ENCODE measurements around the gene GOLGA8Q.
"Not testable (repeated sequence)": the region's sequence is repeated elsewhere in the genome, so short reads cannot be mapped to it uniquely, and the experiment has no call there.

- not testable (repeated sequence) for TF ChIP-seq PKNOX1 (IDR thresholded peaks at IDR 0.05); ARNT (IDR thresholded peaks at IDR 0.05); FOXM1 (IDR thresholded peaks at IDR 0.05; ENCODE audit: borderline replicate concordance); BHLHE40 (IDR thresholded peaks at IDR 0.05; ENCODE audit: borderline replicate concordance); HDGF (IDR thresholded peaks at IDR 0.05; ENCODE audit: borderline replicate concordance); SP1 (IDR thresholded peaks at IDR 0.05); FOXA1 (IDR thresholded peaks at IDR 0.05); SUZ12 (IDR thresholded peaks at IDR 0.05); FOXK2 (IDR thresholded peaks at IDR 0.05); ELF4 (IDR thresholded peaks at IDR 0.05); NFRKB (IDR thresholded peaks at IDR 0.05); TARDBP (IDR thresholded peaks at IDR 0.05); ZNF384 (IDR thresholded peaks at IDR 0.05)
These were observed 27.6 kb downstream of the GOLGA8Q start for GRCh38 chr15:30579394-30579970.

Data from HEK293T (cell line).